Calu3 (cell line): ENCODE results near the gene RAB39B. TPM values are rescaled to one million over a fixed set of nuclear protein-coding genes. Genes with fewer than 3 reads are reported as not detected.

Experiments used
- BruUV-seq: library from RNA; stranded (reverse); fragments of 400-500 nt; replicated peaks from 2 replicates; lab custom pipeline; 2021; lab: Mats Ljungman, UMichigan
- CTCF ChIA-PET: fragments of 300-600 bp; sonication (Branson Sonifier 250); formaldehyde crosslinking; loops from one replicate; lab custom pipeline; 2022; ENCODE audit warnings: antibody characterized with exemption; lab: Charles Lee
- DNase-seq: peaks from one replicate; pipeline ENCODE4 v3.0.0; 2022
- H3K27ac Mint-ChIP-seq: one replicate; pipeline ENCODE4 v1.8.0; 2022; ENCODE audit warnings: mixed read lengths; ENCODE audit not compliant: unreplicated experiment
- H3K27me3 Mint-ChIP-seq: one replicate; pipeline ENCODE4 v1.8.0; 2022; ENCODE audit warnings: mixed read lengths; ENCODE audit not compliant: unreplicated experiment
- H3K36me3 Mint-ChIP-seq: one replicate; pipeline ENCODE4 v1.8.0; 2022; ENCODE audit warnings: mild to moderate bottlenecking, moderate library complexity, mixed read lengths; ENCODE audit not compliant: insufficient read depth, unreplicated experiment
- H3K4me1 Mint-ChIP-seq: one replicate; pipeline ENCODE4 v1.8.0; 2022; ENCODE audit warnings: mild to moderate bottlenecking, low read depth, mixed read lengths; ENCODE audit not compliant: unreplicated experiment
- H3K4me3 Mint-ChIP-seq: one replicate; pipeline ENCODE4 v1.8.0; 2022; ENCODE audit warnings: mild to moderate bottlenecking, low read depth, moderate library complexity, mixed read lengths; ENCODE audit not compliant: unreplicated experiment
- H3K9me3 Mint-ChIP-seq: one replicate; pipeline ENCODE4 v1.8.0; 2022; ENCODE audit warnings: low read depth, mixed read lengths; ENCODE audit not compliant: unreplicated experiment
- CTCF ChIP-seq: fragments of 200-600 bp; IDR thresholded peaks from one replicate; pipeline ENCODE4 v1.8.0; 2022; ENCODE audit warnings: antibody characterized with exemption; ENCODE audit not compliant: unreplicated experiment
- intact Hi-C: fragments of 100-400 bp; cut with micrococcal nuclease; formaldehyde crosslinking; loops from one replicate; pipeline ENCODE4 v1.10.0; 2022; ENCODE audit not compliant: unreplicated experiment
- total RNA-seq: library from RNA; stranded (reverse); gene quantifications from 2 replicates; pipeline ENCODE4 v1.2.3, GENCODE V29; 2022

The RAB39B gene
- total RNA-seq, 1 experiment from 2014 or later = 0.38 TPM

GRCh38 chrX:155221351-155221750, 42.9 kb downstream of the RAB39B start:
- Mint-ChIP-seq H3K4me1 (peaks cover 8% of the 10 kb centered on the region), H3K27me3 (no peaks in the 10 kb centered on the region), H3K36me3 (peaks cover 30% of the 10 kb centered on the region), H3K9me3 (no peaks in the 10 kb centered on the region), H3K4me3 (no peak overlapping the region), H3K27ac (no peak overlapping the region)
- no peak for DNase-seq
- CTCF ChIA-PET = no interaction called here
- intact Hi-C loops = no loop called here
- BruUV-seq = no TSS peak
- TF ChIP-seq CTCF = no peak

- no peak for TF ChIP-seq CTCF
- CTCF ChIA-PET = no interaction called here
- Mint-ChIP-seq H3K27ac (no peak overlapping the region), H3K4me1 (peaks cover 8% of the 10 kb centered on the region), H3K4me3 (no peak overlapping the region), H3K36me3 (peaks cover 39% of the 10 kb centered on the region), H3K27me3 (no peaks in the 10 kb centered on the region), H3K9me3 (no peaks in the 10 kb centered on the region)
- BruUV-seq = no TSS peak
- DNase-seq = no peak
- intact Hi-C loops = loop anchor here (5.0 to 10.0 kb wide), 2 partner anchors 124 to 236 kb away; no protein-coding TSS in a partner anchor
These were observed 45.5 kb downstream of the RAB39B start for GRCh38 chrX:155218777-155219176.

GRCh38 chrX:155216940-155217440, 47.3 kb downstream of the RAB39B start:
- Mint-ChIP-seq H3K36me3 (peaks cover 36% of the 10 kb centered on the region), H3K27me3 (no peaks in the 10 kb centered on the region), H3K9me3 (no peaks in the 10 kb centered on the region), H3K27ac (peak overlapping the region; percentile 67), H3K4me3 (peak overlapping the region; percentile 84), H3K4me1 (peaks cover 8% of the 10 kb centered on the region)
- CTCF ChIA-PET = interaction anchor here (1.4 kb wide), 1 partner anchor 299 kb away, joined by 4 read pairs; no protein-coding TSS in a partner anchor
- no TSS peak for BruUV-seq
- no peak for DNase-seq
- intact Hi-C loops = loop anchor here (5.0 to 10.0 kb wide), 2 partner anchors 122 to 235 kb away; no protein-coding TSS in a partner anchor
- TF ChIP-seq CTCF = no peak

- H3K27me3 Mint-ChIP-seq = no peaks in the 10 kb centered on the region
- H3K4me1 Mint-ChIP-seq = peaks cover 8% of the 10 kb centered on the region
- BruUV-seq = no TSS peak
- intact Hi-C loops = loop anchor here (5.0 to 10.0 kb wide), 2 partner anchors 122 to 234 kb away; no protein-coding TSS in a partner anchor
- peak; percentile 56 for TF ChIP-seq CTCF
- CTCF ChIA-PET = interaction anchor here (0.8 to 1.4 kb wide), 4 partner anchors 9 to 299 kb away, joined by 3 to 4 read pairs (median 4); no protein-coding TSS in a partner anchor
- H3K4me3 Mint-ChIP-seq = peak within 1 kb of the TSS; percentile 84
- peak within 1 kb of the TSS; percentile 67 for H3K27ac Mint-ChIP-seq
- peak; percentile 91 for DNase-seq
- peaks cover 30% of the 10 kb centered on the region for H3K36me3 Mint-ChIP-seq
- H3K9me3 Mint-ChIP-seq = no peaks in the 10 kb centered on the region
These were observed 47.9 kb downstream of the RAB39B start, which contains the start of gene VBP1 for GRCh38 chrX:155216179-155216939. TSS of gene VBP1 (plus strand) at chrX:155216460. CDS start at chrX:155216483, 23 bp downstream.
